ENCODE results near the gene CRYBB1.

- TF ChIP-seq GATA3 (IDR thresholded peaks at IDR 0.05; ENCODE audit: low read depth, low read length) (no peak), GATA2 (IDR thresholded peaks at IDR 0.05; ENCODE audit: low read depth, low read length) (no peak)
These were observed 62.3 kb downstream of the CRYBB1 start for GRCh38 chr22:26555478-26555877.
